ENCODE results near the gene TGM5.

- TF ChIP-seq USF2 (CRISPR knock-in tag; IDR thresholded peaks at IDR 0.05) (no peak), CTCF (IDR thresholded peaks at IDR 0.05) (no peak), PREB (CRISPR knock-in tag; IDR thresholded peaks at IDR 0.05; ENCODE audit: borderline replicate concordance) (no peak), STAT6 (CRISPR knock-in tag; conservative IDR thresholded peaks at IDR 0.05; ENCODE audit: low read depth) (no peak), NR2C2 (CRISPR knock-in tag; IDR thresholded peaks at IDR 0.05) (no peak), NFE2L1 (CRISPR knock-in tag; IDR thresholded peaks at IDR 0.05) (no peak)
- TF ChIP-seq, protein P1, sequence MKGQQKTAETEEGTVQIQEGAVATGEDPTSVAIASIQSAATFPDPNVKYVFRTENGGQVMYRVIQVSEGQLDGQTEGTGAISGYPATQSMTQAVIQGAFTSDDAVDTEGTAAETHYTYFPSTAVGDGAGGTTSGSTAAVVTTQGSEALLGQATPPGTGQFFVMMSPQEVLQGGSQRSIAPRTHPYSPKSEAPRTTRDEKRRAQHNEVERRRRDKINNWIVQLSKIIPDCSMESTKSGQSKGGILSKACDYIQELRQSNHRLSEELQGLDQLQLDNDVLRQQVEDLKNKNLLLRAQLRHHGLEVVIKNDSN (CRISPR knock-in tag; IDR thresholded peaks at IDR 0.05): no peak
Observed at GRCh38 chr15:43279496-43279895, 12.8 kb upstream of the TGM5 start.

Measured in WTC11 (cell line).